EH (cell line): ENCODE data around the gene ITGAD.

Experiments
- DNase-seq: peaks from one replicate; pipeline ENCODE4 v3.0.0-alpha.2; 2015; ENCODE audit warnings: low read depth

The ITGAD gene

GRCh38 chr16:31365131-31365865, 27.8 kb upstream of the ITGAD start:
- no peak for DNase-seq

GRCh38 chr16:31367853-31368252, 25.3 kb upstream of the ITGAD start:
- no peak for DNase-seq

- no peak for DNase-seq
These were observed 22.1 kb upstream of the ITGAD start for GRCh38 chr16:31371008-31371407.

GRCh38 chr16:31371619-31372484, 21.3 kb upstream of the ITGAD start:
- no peak for DNase-seq

GRCh38 chr16:31373235-31373634, 19.9 kb upstream of the ITGAD start:
- no peak for DNase-seq

- DNase-seq = no peak
These were observed 17.9 kb upstream of the ITGAD start for GRCh38 chr16:31375231-31375630.

- DNase-seq = no peak
These were observed 16.4 kb upstream of the ITGAD start for GRCh38 chr16:31376705-31377104.

- DNase-seq = no peak
These were observed 15.8 kb upstream of the ITGAD start for GRCh38 chr16:31377210-31377903.

GRCh38 chr16:31380201-31380600, 12.9 kb upstream of the ITGAD start:
- DNase-seq = no peak

GRCh38 chr16:31382485-31383161, 10.5 kb upstream of the ITGAD start:
- peak; percentile 54 for DNase-seq

GRCh38 chr16:31385680-31386079, 7.5 kb upstream of the ITGAD start:
- no peak for DNase-seq

- DNase-seq = peak; percentile 40
These were observed 6.8 kb upstream of the ITGAD start for GRCh38 chr16:31386157-31386984.

- no peak for DNase-seq
These were observed 4.6 kb upstream of the ITGAD start for GRCh38 chr16:31388535-31388934.

GRCh38 chr16:31390504-31391041, 2.6 kb upstream of the ITGAD start:
- no peak for DNase-seq

GRCh38 chr16:31395647-31396046, 2.5 kb downstream of the ITGAD start:
- no peak for DNase-seq

- DNase-seq = no peak
These were observed 4.0 kb downstream of the ITGAD start for GRCh38 chr16:31397096-31397660.

GRCh38 chr16:31397701-31398100, 4.6 kb downstream of the ITGAD start:
- no peak for DNase-seq

GRCh38 chr16:31400191-31400590, 7.1 kb downstream of the ITGAD start:
- DNase-seq = no peak

GRCh38 chr16:31401436-31401835, 8.3 kb downstream of the ITGAD start:
- no peak for DNase-seq

GRCh38 chr16:31402687-31403086, 9.6 kb downstream of the ITGAD start:
- DNase-seq = peak; percentile 46
